C4-2B (cell line): ENCODE measurements around the gene SETD2.

ENCODE experiments used
- CTCF ChIP-seq: fragments of 450-650 bp; conservative IDR thresholded peaks from 2 replicates; pipeline ENCODE4 v1.5.1; 2017; ENCODE audit warnings: mild to moderate bottlenecking
- ZFX ChIP-seq: fragments of 450-650 bp; IDR thresholded peaks from 2 replicates; pipeline ENCODE4 v1.6.1; 2017

- no peak; the same call in 1 of the 2 replicates for TF ChIP-seq CTCF
- TF ChIP-seq ZFX, result no peak
Observed at GRCh38 chr3:46998121-46998851, 165.6 kb downstream of the SETD2 start.
